Measurements from ENCODE around the gene ETS1. TPM values are rescaled to one million over a fixed set of nuclear protein-coding genes. Genes with fewer than 3 reads are reported as not detected.

The ETS1 gene
- total and polyA plus RNA-seq, 4 donors, result 20.7 to 154 (median 78.7) TPM

- H3K36me3 ChIP-seq (ENCODE audit: control insufficient read depth in 4 of 4, insufficient read depth in 4 of 4, low read length in 4 of 4), result peaks cover 20 to 28% (median 23%) of the 10 kb centered on the region in 4 donors
- peak overlapping the region in 1 of 2 donors; percentile 47 for H3K27ac ChIP-seq (ENCODE audit: low read depth in 1 of 2, low read length in 1 of 2)
Measured at GRCh38 chr11:128463979-128464378, 123.4 kb downstream of the ETS1 start.

GRCh38 chr11:128463371-128463829, 124.0 kb downstream of the ETS1 start:
- Histone ChIP-seq H3K27me3 (ENCODE audit: control insufficient read depth in 3 of 3, insufficient read depth in 3 of 3, low read length in 2 of 3) (no peaks in the 10 kb centered on the region), H3K4me3 (no peak overlapping the region), H3K9me3 (ENCODE audit: control insufficient read depth in 4 of 4, insufficient read depth in 3 of 4, low read length in 3 of 4) (peaks cover 0 to 1% (median 0%) of the 10 kb centered on the region in 4 donors), H3K36me3 (ENCODE audit: control insufficient read depth in 4 of 4, insufficient read depth in 4 of 4, low read length in 4 of 4) (peaks cover 20 to 28% (median 21%) of the 10 kb centered on the region in 4 donors), H3K4me1 (ENCODE audit: control insufficient read depth in 5 of 5, insufficient read depth in 5 of 5, low read length in 5 of 5) (peaks cover 0 to 33% (median 3%) of the 10 kb centered on the region in 5 donors), H3K27ac (ENCODE audit: low read depth in 1 of 2, low read length in 1 of 2) (peak overlapping the region; percentile 47 to 57), H3K9ac (ENCODE audit: insufficient read depth in 1 of 2, low read length in 2 of 2) (no peak overlapping the region)
- DNase-seq (no peak), ATAC-seq (ENCODE audit: insufficient read depth, low FRiP score) (peak; percentile 38)
- WGBS, 2 donors, result 71 to 90% methylated on average over 8 of the region's 8 CpGs
- no peak for TF ChIP-seq CTCF (IDR thresholded peaks at IDR 0.05; ENCODE audit: control extremely low read depth, extremely low read depth)

More at GRCh38 chr11:128463979-128464378, 123.4 kb downstream of the ETS1 start:
- no peak for DNase-seq
- 51 to 75% methylated on average over 3 of the region's 3 CpGs for WGBS, 2 donors
- Histone ChIP-seq H3K4me3 (no peak overlapping the region), H3K9me3 (ENCODE audit: control insufficient read depth in 4 of 4, insufficient read depth in 3 of 4, low read length in 3 of 4) (no peaks in the 10 kb centered on the region), H3K4me1 (ENCODE audit: control insufficient read depth in 5 of 5, insufficient read depth in 5 of 5, low read length in 5 of 5) (peaks cover 0 to 37% (median 3%) of the 10 kb centered on the region in 5 donors), H3K27me3 (ENCODE audit: control insufficient read depth in 3 of 3, insufficient read depth in 3 of 3, low read length in 2 of 3) (no peaks in the 10 kb centered on the region), H3K9ac (ENCODE audit: insufficient read depth in 1 of 2, low read length in 2 of 2) (no peak overlapping the region)
- no peak for TF ChIP-seq CTCF (IDR thresholded peaks at IDR 0.05; ENCODE audit: control extremely low read depth, extremely low read depth)
- ATAC-seq (ENCODE audit: insufficient read depth, low FRiP score), result no peak

- TF ChIP-seq CTCF (IDR thresholded peaks at IDR 0.05; ENCODE audit: control extremely low read depth, extremely low read depth), result no peak
- Histone ChIP-seq H3K27me3 (ENCODE audit: control insufficient read depth in 3 of 3, insufficient read depth in 3 of 3, low read length in 2 of 3) (no peaks in the 10 kb centered on the region), H3K27ac (ENCODE audit: low read depth in 1 of 2, low read length in 1 of 2) (peak overlapping the region; percentile 47 to 57), H3K4me1 (ENCODE audit: control insufficient read depth in 5 of 5, insufficient read depth in 5 of 5, low read length in 5 of 5) (peaks cover 0 to 33% (median 3%) of the 10 kb centered on the region in 5 donors), H3K9me3 (ENCODE audit: control insufficient read depth in 4 of 4, insufficient read depth in 3 of 4, low read length in 3 of 4) (peaks cover 0 to 1% (median 0%) of the 10 kb centered on the region in 4 donors), H3K36me3 (ENCODE audit: control insufficient read depth in 4 of 4, insufficient read depth in 4 of 4, low read length in 4 of 4) (peaks cover 20 to 31% (median 25%) of the 10 kb centered on the region in 4 donors), H3K4me3 (no peak overlapping the region), H3K9ac (ENCODE audit: insufficient read depth in 1 of 2, low read length in 2 of 2) (no peak overlapping the region)
- DNase-seq (no peak), ATAC-seq (ENCODE audit: insufficient read depth, low FRiP score) (no peak)
- WGBS, 2 donors, result 64% methylated on average over 4 of the region's 4 CpGs
Measured at GRCh38 chr11:128462922-128463321, 124.4 kb downstream of the ETS1 start.

- WGBS, 2 donors, result 94 to 95% methylated on average over 13 of the region's 13 CpGs
- Histone ChIP-seq H3K27ac (ENCODE audit: low read depth in 1 of 2, low read length in 1 of 2) (no peak overlapping the region), H3K36me3 (ENCODE audit: control insufficient read depth in 4 of 4, insufficient read depth in 4 of 4, low read length in 4 of 4) (peaks cover 24 to 36% (median 29%) of the 10 kb centered on the region in 4 donors), H3K4me3 (no peak overlapping the region), H3K9me3 (ENCODE audit: control insufficient read depth in 4 of 4, insufficient read depth in 3 of 4, low read length in 3 of 4) (peaks cover 0 to 1% (median 0%) of the 10 kb centered on the region in 4 donors), H3K9ac (ENCODE audit: insufficient read depth in 1 of 2, low read length in 2 of 2) (no peak overlapping the region), H3K27me3 (ENCODE audit: control insufficient read depth in 3 of 3, insufficient read depth in 3 of 3, low read length in 2 of 3) (no peaks in the 10 kb centered on the region), H3K4me1 (ENCODE audit: control insufficient read depth in 5 of 5, insufficient read depth in 5 of 5, low read length in 5 of 5) (peaks cover 0 to 33% (median 3%) of the 10 kb centered on the region in 5 donors)
- ATAC-seq (ENCODE audit: insufficient read depth, low FRiP score) (no peak), DNase-seq (no peak)
- no peak for TF ChIP-seq CTCF (IDR thresholded peaks at IDR 0.05; ENCODE audit: control extremely low read depth, extremely low read depth)
Measured at GRCh38 chr11:128462189-128462588, 125.2 kb downstream of the ETS1 start.

All from lung (tissue), 12 donors.